A549 (cell line): ENCODE data around the gene ULBP1. TPM values are rescaled to one million over a fixed set of nuclear protein-coding genes. Genes with fewer than 3 reads are reported as not detected.
A peak's percentile ranks its signal among the peaks of the same experiment; 100 is the strongest.

Source experiments
- ATAC-seq, 2 experiments: fragments of 200-7000 bp in 1 of 2; fragments of >200 bp in 1 of 2; cut with Nextera tagmentation in 1 of 2; cut with Tn5 transposase in 1 of 2; 3 replicates each; pipeline versions ENCODE4 v1.8.0 to v1.9.1; 2018 to 2020; ENCODE audit warnings: mild to moderate bottlenecking in 1 of 2, moderate library complexity in 1 of 2
- CTCF ChIA-PET: fragments of 300-600 bp; sonication (Branson Sonifier 250); formaldehyde crosslinking; extraction: SDS; loops from one replicate; lab custom pipeline; 2021; ENCODE audit warnings: antibody characterized with exemption, inconsistent platforms; lab: Yijun Ruan, JAX
- POLR2A ChIA-PET: fragments of 350-600 bp; formaldehyde crosslinking; extraction: SDS; loops from one replicate; lab custom pipeline; 2021; ENCODE audit warnings: antibody characterized with exemption, inconsistent platforms; lab: Yijun Ruan, JAX
- DNase-seq, 2 experiments: peaks; one replicate each; pipeline versions ENCODE4 v3.0.0 to v3.0.0-alpha.2; 2011 to 2016; ENCODE audit warnings: low read depth in 1 of 2, low spot score in 1 of 2
- FAIRE-seq: peaks from 2 replicates; lab custom pipeline; 2011; peaks lifted over from hg19 to GRCh38; lab: Jason Lieb, UNC
- H3K27ac ChIP-seq, 2 experiments: fragments of >200 bp; sonication (Bioruptor Twin); formaldehyde crosslinking; 3 replicates each; pipeline ENCODE4 v1.5.1; 2016 to 2017
- H3K4me1 ChIP-seq: fragments of >200 bp; sonication (Bioruptor Twin); formaldehyde crosslinking; 3 replicates; pipeline ENCODE4 v1.6.1; 2016
- H3K4me2 ChIP-seq: fragments of >200 bp; sonication (Bioruptor Twin); formaldehyde crosslinking; 3 replicates; pipeline ENCODE4 v1.6.1; 2016
- H3K4me3 ChIP-seq: fragments of >200 bp; sonication (Bioruptor Twin); formaldehyde crosslinking; 3 replicates; pipeline ENCODE4 v1.5.1; 2016
- H3K9me3 ChIP-seq: fragments of >200 bp; sonication (Bioruptor Twin); formaldehyde crosslinking; 3 replicates; pipeline ENCODE4 v1.6.1; 2016
- CBX2 ChIP-seq: fragments of 200-600 bp; sonication (generic); IDR thresholded peaks from 2 replicates; pipeline ENCODE4 v1.6.1; 2016; ENCODE audit warnings: low read depth, mild to moderate bottlenecking, borderline replicate concordance
- CHD2 ChIP-seq: fragments of 150-350 bp; IDR thresholded peaks from 2 replicates; pipeline ENCODE4 v1.6.1; 2014; ENCODE audit warnings: low read length; ENCODE audit not compliant: partially characterized antibody
- CTCF ChIP-seq: fragments of >200 bp; sonication (Bioruptor Twin); formaldehyde crosslinking; IDR thresholded peaks from 3 replicates; pipeline ENCODE4 v1.5.1; 2016
- EP300 ChIP-seq, 2 experiments: fragments of >200 bp; sonication (Bioruptor Twin); formaldehyde crosslinking; IDR thresholded peaks; 2 replicates in 1 of 2; 3 replicates in 1 of 2; pipeline ENCODE4 v1.6.1; 2016 to 2017
- ESRRA ChIP-seq: fragments of 150-350 bp; IDR thresholded peaks from 2 replicates; pipeline ENCODE4 v1.6.1; 2014; ENCODE audit warnings: mild to moderate bottlenecking, low read length, borderline replicate concordance
- HDAC2 ChIP-seq: fragments of 200-600 bp; sonication (generic); IDR thresholded peaks from 2 replicates; pipeline ENCODE4 v1.6.1; 2016
- HES2 ChIP-seq: fragments of >200 bp; sonication (Bioruptor Twin); formaldehyde crosslinking; IDR thresholded peaks from 2 replicates; pipeline ENCODE4 v1.6.1; 2016
- HOXB13 ChIP-seq: fragments of 250-450 bp; sonication (Bioruptor Pico); IDR thresholded peaks from 2 replicates; pipeline ENCODE4 v1.5.0; 2020; ENCODE audit warnings: low read depth, mild to moderate bottlenecking, moderate library complexity
- JUNB ChIP-seq: fragments of >200 bp; sonication (Bioruptor Twin); formaldehyde crosslinking; IDR thresholded peaks from 2 replicates; pipeline ENCODE4 v1.6.1; 2016
- KDM5A ChIP-seq: fragments of 200-600 bp; sonication (generic); IDR thresholded peaks from 2 replicates; pipeline ENCODE4 v1.6.1; 2016; ENCODE audit warnings: antibody characterized with exemption, mild to moderate bottlenecking
- NFE2L2 ChIP-seq: fragments of 150-350 bp; conservative IDR thresholded peaks from 2 replicates; pipeline ENCODE4 v1.6.1; 2014; ENCODE audit warnings: low read length
- PHF8 ChIP-seq: fragments of 200-600 bp; sonication (generic); IDR thresholded peaks from 2 replicates; pipeline ENCODE4 v1.6.1; 2016; ENCODE audit warnings: low read depth, mild to moderate bottlenecking, antibody characterized with exemption, moderate library complexity, borderline replicate concordance
- RNF2 ChIP-seq: fragments of 200-600 bp; sonication (generic); IDR thresholded peaks from 2 replicates; pipeline ENCODE4 v1.6.1; 2016; ENCODE audit warnings: low read depth, mild to moderate bottlenecking, antibody characterized with exemption, moderate library complexity, borderline replicate concordance
- SMC3 ChIP-seq: fragments of >200 bp; sonication (Bioruptor Twin); formaldehyde crosslinking; IDR thresholded peaks from 3 replicates; pipeline ENCODE4 v1.6.1; 2018; ENCODE audit warnings: inconsistent platforms
- ZC3H11A ChIP-seq: fragments of 450-650 bp; IDR thresholded peaks from 2 replicates; pipeline ENCODE4 v1.6.1; 2014; ENCODE audit warnings: antibody characterized with exemption, mild to moderate bottlenecking
- ZSCAN20 ChIP-seq: fragments of 250-450 bp; sonication (Bioruptor Pico); IDR thresholded peaks from 2 replicates; pipeline ENCODE4 v1.8.0; 2022; ENCODE audit warnings: mild to moderate bottlenecking, moderate library complexity
- WGBS: methylation state at CpG from one replicate; pipeline ENCODE4 v1.1.6; 2017; ENCODE audit errors: missing lambda C conversion rate; 5-methylcytosine and 5-hydroxymethylcytosine counted together
- polyA plus RNA-seq, 4 experiments: library from polyadenylated mRNA; depleted of rRNA in 3 of 4; stranded (reverse); fragments of >200 nt; fragmentation: RNase III in 1 of 4; extraction: RNeasy Plus Mini Kit Qiagen cat#74134 plus additional on column Dnase treatment in 1 of 4; gene quantifications; 2 replicates in 3 of 4; 3 replicates in 1 of 4; pipeline ENCODE4 v1.2.3, GENCODE V29; 2011 to 2017
- TF ChIP-seq, protein P1 (sequence below): IDR thresholded peaks from 2 replicates; pipeline ENCODE4 v1.6.1; 2012
- TF ChIP-seq, protein P2 (sequence below): fragments of 200-600 bp; sonication (generic); IDR thresholded peaks from 2 replicates; pipeline ENCODE4 v1.6.1; 2016; ENCODE audit warnings: antibody characterized with exemption, mild to moderate bottlenecking, moderate library complexity
- TF ChIP-seq, protein P3 (sequence below): IDR thresholded peaks from 2 replicates; pipeline ENCODE4 v1.6.1; 2012
- TF ChIP-seq, protein P4 (sequence below): fragments of 150-350 bp; IDR thresholded peaks from 2 replicates; pipeline ENCODE4 v1.6.1; 2014; ENCODE audit warnings: low read depth, mild to moderate bottlenecking, low read length

ULBP1 gene
- polyA plus RNA-seq, 2 of the 4 experiments (the other 2 are of a cell fraction): 0.89 to 6.6 TPM

DNA sequence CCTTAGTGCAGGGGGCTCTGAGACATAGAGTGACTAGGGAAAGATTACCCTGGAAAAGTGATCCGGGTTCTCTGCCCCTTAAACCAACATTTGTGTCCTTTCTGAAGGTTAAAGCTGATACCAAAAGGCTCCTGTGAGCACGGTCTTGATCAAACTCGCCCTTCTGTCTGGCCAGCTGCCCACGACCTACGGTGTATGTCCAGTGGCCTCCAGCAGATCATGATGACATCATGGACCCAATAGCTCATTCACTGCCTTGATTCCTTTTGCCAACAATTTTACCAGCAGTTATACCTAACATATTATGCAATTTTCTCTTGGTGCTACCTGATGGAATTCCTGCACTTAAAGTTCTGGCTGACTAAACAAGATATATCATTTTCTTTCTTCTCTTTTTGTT is 15.1 kb upstream of the ULBP1 start:
- POLR2A ChIA-PET: no interaction called here
- Histone ChIP-seq H3K27ac (no peak overlapping the region), H3K4me2 (no peak overlapping the region), H3K4me3 (no peak overlapping the region), H3K4me1 (0 out of 3 replicates have a peak, but pooled peaks cover 3% of the 10 kb centered on the region), H3K9me3 (no peaks in the 10 kb centered on the region)
- WGBS: 40% methylated on average over 5 of the region's 5 CpGs
- CTCF ChIA-PET: interaction anchor here (1.7 kb wide), 1 partner anchor 867 kb away, joined by 3 read pairs; no protein-coding TSS in a partner anchor
- ATAC-seq (no peak), FAIRE-seq (no peak), DNase-seq (no peak)
- TF ChIP-seq SMC3: no peak
- TF ChIP-seq, protein P1, sequence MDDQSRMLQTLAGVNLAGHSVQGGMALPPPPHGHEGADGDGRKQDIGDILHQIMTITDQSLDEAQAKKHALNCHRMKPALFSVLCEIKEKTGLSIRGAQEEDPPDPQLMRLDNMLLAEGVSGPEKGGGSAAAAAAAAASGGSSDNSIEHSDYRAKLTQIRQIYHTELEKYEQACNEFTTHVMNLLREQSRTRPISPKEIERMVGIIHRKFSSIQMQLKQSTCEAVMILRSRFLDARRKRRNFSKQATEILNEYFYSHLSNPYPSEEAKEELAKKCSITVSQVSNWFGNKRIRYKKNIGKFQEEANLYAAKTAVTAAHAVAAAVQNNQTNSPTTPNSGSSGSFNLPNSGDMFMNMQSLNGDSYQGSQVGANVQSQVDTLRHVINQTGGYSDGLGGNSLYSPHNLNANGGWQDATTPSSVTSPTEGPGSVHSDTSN: no peak
- no peak for TF ChIP-seq CTCF
- TF ChIP-seq, protein P2, sequence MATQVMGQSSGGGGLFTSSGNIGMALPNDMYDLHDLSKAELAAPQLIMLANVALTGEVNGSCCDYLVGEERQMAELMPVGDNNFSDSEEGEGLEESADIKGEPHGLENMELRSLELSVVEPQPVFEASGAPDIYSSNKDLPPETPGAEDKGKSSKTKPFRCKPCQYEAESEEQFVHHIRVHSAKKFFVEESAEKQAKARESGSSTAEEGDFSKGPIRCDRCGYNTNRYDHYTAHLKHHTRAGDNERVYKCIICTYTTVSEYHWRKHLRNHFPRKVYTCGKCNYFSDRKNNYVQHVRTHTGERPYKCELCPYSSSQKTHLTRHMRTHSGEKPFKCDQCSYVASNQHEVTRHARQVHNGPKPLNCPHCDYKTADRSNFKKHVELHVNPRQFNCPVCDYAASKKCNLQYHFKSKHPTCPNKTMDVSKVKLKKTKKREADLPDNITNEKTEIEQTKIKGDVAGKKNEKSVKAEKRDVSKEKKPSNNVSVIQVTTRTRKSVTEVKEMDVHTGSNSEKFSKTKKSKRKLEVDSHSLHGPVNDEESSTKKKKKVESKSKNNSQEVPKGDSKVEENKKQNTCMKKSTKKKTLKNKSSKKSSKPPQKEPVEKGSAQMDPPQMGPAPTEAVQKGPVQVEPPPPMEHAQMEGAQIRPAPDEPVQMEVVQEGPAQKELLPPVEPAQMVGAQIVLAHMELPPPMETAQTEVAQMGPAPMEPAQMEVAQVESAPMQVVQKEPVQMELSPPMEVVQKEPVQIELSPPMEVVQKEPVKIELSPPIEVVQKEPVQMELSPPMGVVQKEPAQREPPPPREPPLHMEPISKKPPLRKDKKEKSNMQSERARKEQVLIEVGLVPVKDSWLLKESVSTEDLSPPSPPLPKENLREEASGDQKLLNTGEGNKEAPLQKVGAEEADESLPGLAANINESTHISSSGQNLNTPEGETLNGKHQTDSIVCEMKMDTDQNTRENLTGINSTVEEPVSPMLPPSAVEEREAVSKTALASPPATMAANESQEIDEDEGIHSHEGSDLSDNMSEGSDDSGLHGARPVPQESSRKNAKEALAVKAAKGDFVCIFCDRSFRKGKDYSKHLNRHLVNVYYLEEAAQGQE: no peak
- no peak for TF ChIP-seq HDAC2
- no peak for TF ChIP-seq ZSCAN20

DNA sequence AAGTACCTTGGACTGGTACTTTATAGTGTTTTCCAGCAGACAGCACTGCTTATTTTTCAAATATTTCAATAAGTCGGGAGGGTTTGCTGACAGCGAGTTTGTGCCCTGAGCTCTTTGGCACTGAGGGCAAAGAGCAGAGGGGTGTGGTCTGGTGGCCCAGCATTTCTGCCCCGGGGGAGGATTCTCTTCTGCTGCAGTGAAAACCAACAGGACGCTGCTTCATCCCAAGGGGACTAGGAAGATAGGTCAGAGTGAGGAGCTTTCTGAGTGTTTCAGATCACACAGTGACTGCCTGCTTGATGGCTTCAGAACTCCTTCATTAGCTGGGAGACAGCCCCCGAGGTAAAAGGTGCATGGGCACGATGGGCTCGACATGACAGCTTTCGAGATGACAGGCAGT is 13.3 kb upstream of the ULBP1 start:
- Histone ChIP-seq H3K4me1 (0 out of 3 replicates have a peak, but pooled peaks cover 3% of the 10 kb centered on the region), H3K4me2 (0 out of 3 replicates have a peak overlapping the region, but pooled peaks have one; percentile 19), H3K9me3 (no peaks in the 10 kb centered on the region), H3K27ac (no peak overlapping the region), H3K4me3 (no peak overlapping the region)
- ChIA-PET CTCF (interaction anchor here (1.3 to 1.5 kb wide), 2 partner anchors 9 to 20 kb away, joined by 4 read pairs; no protein-coding TSS in a partner anchor), POLR2A (no interaction called here)
- ATAC-seq (no peak), DNase-seq (no peak), FAIRE-seq (no peak)
- WGBS: 10% methylated on average over 8 of the region's 8 CpGs
- no peak for TF ChIP-seq JUNB
- no peak for TF ChIP-seq CHD2
- no peak for TF ChIP-seq KDM5A
- TF ChIP-seq ZC3H11A: no peak
- TF ChIP-seq CBX2: no peak
- no peak for TF ChIP-seq EP300 (IDR thresholded peaks at IDR 0.05)
- TF ChIP-seq, protein P3, sequence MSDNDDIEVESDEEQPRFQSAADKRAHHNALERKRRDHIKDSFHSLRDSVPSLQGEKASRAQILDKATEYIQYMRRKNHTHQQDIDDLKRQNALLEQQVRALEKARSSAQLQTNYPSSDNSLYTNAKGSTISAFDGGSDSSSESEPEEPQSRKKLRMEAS: no peak
- no peak for TF ChIP-seq CTCF

GRCh38 chr6:149951096-149951495 is 12.6 kb upstream of the ULBP1 start:
- Histone ChIP-seq H3K4me3 (no peak overlapping the region), H3K4me2 (no peak overlapping the region), H3K4me1 (0 out of 3 replicates have a peak, but pooled peaks cover 3% of the 10 kb centered on the region), H3K27ac (no peak overlapping the region), H3K9me3 (no peaks in the 10 kb centered on the region)
- DNase-seq: no peak
- WGBS: 21% methylated on average over 6 of the region's 9 CpGs
- no peak for FAIRE-seq
- ATAC-seq: no peak
- CTCF ChIA-PET: interaction anchor here (1.3 kb wide), 1 partner anchor 10 kb away, joined by 4 read pairs; no protein-coding TSS in a partner anchor
- POLR2A ChIA-PET: no interaction called here
- TF ChIP-seq PHF8: no peak
- TF ChIP-seq, protein P4, sequence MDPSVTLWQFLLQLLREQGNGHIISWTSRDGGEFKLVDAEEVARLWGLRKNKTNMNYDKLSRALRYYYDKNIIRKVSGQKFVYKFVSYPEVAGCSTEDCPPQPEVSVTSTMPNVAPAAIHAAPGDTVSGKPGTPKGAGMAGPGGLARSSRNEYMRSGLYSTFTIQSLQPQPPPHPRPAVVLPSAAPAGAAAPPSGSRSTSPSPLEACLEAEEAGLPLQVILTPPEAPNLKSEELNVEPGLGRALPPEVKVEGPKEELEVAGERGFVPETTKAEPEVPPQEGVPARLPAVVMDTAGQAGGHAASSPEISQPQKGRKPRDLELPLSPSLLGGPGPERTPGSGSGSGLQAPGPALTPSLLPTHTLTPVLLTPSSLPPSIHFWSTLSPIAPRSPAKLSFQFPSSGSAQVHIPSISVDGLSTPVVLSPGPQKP: no peak
- no peak for TF ChIP-seq HOXB13 (CRISPR knock-in tag)
- TF ChIP-seq ESRRA: no peak
- no peak for TF ChIP-seq HES2
- no peak for TF ChIP-seq NFE2L2
- TF ChIP-seq CTCF: no peak
- TF ChIP-seq RNF2: no peak
- TF ChIP-seq ZSCAN20: no peak
